GM19238 (cell line): ENCODE data around the gene CD44.
A peak's percentile ranks its signal among the peaks of the same experiment; 100 is the strongest.

ENCODE experiments used
- DNase-seq: peaks from one replicate; pipeline ENCODE4 v3.0.0; 2011; ENCODE audit warnings: low spot score; ENCODE audit not compliant: insufficient read length

CD44 gene

DNA sequence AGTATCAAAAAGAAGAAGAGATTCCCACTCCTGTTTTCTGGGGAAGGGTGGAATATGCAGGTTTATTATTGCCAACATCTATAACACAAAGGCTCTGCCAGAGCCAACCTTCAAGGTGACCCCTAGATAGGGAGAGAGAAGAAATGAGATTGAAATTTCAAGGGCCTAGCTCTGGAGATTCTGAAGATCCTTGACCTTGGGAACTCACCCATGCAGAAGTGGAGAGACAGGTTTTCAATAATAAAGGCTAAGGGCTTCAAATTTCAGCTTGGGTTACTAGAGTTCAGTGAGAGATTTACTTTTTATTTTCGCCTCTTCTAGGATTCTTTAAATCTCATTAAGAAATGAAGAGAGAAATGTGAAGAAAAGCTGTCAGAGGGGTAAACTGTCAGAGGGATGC lies 98.4 kb downstream of the CD44 start:
- DNase-seq = no peak

GRCh38 chr11:35237860-35238715 lies 99.1 kb downstream of the CD44 start:
- DNase-seq = no peak

DNA sequence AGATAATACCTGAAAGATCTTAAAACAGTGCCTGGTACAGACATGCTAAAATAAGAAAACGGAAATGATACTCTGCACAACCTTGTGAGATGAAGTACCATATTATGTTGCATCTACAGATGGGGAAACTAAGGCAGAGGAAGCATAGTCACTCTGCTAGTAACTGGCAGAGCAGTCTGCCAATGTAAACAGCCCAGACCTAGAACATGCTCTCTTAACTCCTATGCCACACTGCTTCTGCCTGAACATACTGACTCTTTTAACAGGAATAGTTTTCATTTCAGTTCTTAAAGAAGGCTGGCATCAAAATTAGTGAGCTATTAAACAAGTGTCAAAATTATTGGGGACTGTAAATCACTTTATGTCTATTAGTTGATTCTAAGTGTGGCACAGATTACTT lies 99.9 kb downstream of the CD44 start:
- no peak for DNase-seq

GRCh38 chr11:35239471-35240075 lies 100.6 kb downstream of the CD44 start:
- DNase-seq = no peak

GRCh38 chr11:35241083-35241482 lies 102.1 kb downstream of the CD44 start:
- DNase-seq = no peak

- DNase-seq = no peak
Observed at GRCh38 chr11:35241531-35241930, 102.6 kb downstream of the CD44 start.

- DNase-seq = no peak
Observed at GRCh38 chr11:35242412-35243242, 103.7 kb downstream of the CD44 start.

DNA sequence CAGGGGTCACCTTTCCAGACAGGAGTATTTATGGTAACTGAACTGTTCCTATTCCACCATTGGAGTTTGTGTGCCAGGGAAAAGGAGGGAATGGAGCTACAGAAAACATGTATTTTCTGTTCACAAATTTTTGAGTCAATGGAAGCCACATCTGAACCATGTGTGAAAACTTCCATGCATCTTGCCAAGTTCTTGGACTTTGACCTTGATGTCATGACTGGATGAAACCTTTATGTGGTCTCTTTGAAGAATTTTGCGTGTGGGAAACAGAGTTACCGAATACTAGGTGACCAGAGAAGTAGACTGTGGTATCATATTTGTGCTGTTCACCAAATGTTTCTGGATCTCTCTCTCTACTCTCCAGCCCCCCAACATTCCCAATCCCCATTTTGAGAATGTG lies 104.8 kb downstream of the CD44 start:
- DNase-seq = no peak

DNA sequence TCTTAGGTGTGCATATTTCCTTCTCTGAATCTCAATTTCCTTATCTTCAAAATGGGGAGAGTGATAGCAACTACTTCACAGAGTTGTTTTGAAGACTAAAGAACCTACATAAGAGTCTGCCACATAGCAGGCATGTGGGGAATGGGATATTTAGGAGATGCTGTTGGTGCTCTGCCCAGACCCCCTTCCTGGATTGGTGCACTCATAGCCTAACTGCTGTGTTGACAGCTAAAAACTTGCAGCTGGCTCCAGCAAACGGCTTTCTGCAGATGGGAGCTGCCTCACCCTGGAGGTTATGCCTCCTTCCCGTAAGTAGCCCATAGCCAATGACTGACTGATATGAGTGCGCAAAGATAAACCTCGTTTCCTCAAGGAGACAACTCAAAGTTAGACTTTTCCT lies 106.1 kb downstream of the CD44 start:
- DNase-seq = no peak

DNA sequence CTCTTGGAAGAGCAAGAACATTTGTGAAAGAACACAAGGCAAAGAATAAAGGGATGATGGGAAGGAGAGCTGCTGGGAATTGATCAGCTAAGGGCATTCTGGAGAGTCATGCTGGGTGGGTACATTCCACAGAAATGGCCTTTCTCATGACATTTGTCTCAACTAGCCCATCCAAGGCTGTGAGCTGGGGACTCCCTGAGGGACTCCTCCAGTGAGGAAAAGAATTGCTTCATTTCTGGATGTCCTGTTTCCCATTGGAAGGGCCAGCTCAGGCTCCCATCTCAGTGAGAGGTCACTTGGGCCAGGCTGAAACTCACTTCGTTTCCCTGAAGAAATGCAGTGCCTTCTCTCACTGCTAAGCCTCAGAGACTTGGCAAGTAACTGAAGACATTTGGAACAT lies 106.8 kb downstream of the CD44 start:
- no peak for DNase-seq

GRCh38 chr11:35246745-35247144 lies 107.8 kb downstream of the CD44 start:
- DNase-seq = no peak

DNA sequence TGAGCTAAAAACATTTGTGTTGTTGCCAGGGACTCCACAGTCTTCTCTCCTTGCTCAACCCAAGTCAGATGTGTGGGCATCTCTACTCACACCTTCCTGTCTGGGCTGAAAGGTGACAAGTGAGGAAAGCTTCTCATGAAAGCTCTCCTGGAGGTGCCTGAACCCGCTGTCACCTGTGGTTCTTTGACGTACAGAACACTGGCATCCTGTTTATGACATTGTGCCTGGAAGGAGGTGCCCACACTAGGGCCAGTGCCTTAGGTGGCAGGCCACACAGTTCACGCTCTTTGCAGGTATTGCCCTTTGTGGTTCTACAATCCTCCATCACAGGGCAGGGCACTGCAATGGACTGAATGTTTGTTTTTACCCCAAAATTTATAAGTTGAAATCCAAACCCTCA lies 108.5 kb downstream of the CD44 start:
- DNase-seq = no peak

DNA sequence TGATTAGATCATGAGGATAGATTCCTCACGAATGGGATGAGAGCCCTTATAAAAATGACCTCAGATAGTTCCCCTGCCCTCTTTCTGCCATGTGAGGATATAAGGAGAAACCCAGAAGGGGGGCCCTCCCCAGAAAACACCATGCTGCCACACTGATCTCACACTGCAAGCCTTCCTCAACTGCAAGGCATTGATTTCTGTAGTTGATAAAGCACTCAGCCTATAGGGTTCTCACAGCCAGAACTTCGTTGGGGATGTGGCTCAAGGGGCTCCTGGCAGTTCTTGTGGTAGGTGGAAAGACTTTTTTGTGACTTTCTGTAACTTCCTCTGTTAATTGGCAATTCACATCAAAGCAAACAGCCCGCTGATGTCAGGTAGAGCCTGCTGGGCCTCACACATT lies 108.9 kb downstream of the CD44 start:
- DNase-seq = no peak

DNA sequence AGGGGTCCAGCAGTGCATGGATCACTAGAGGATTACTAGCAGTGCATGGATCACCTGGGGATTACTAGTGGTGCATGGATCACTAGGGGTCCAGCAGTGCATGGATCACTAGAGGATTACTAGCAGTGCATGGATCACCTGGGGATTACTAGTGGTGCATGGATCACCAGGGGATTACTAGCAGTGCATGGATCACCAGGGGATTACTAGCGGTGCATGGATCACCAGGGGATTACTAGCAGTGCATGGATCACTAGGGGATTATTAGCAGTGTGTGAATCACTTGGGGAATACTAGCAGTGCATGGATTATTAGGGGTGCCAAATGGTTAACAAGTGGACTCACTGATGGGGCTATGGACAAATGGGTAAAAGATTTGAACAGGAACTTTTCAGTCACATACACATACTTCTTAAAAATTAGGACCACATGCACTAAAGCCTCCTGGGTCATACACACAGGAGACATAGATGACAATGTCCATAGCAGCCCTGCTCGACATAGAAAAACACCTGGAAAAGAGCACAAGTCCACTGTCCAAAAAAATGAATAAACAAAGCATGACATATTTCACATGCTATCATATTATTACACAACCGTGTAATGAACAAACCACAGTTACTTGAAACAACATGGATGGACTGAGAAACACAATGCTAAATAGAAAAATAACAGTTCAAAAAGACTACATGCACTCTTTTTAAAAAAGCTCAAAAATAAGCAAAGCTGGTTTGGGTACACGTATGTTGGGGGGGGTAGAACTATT lies 109.8 kb downstream of the CD44 start:
- no peak for DNase-seq

- no peak for DNase-seq
Observed at GRCh38 chr11:35250192-35250591, 111.2 kb downstream of the CD44 start.

DNA sequence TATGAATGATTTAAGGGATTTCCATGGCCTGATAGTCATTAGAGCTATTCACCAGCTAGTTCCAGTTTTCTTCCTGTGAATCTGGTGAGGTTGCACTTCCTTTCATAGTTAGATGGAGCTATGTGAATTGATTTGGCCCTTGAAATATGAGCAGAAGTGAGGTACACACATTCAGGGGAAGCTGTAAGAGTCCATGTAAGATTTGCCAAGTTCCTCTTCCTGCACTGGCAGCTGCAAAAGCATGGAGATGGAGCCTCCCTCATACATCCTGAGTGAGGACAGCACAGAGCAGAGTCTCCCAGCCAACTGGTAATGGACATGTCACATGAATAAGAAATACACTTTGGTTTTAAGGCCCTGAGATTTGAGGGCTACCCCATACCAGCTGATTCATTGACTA lies 111.7 kb downstream of the CD44 start:
- DNase-seq = no peak

DNA sequence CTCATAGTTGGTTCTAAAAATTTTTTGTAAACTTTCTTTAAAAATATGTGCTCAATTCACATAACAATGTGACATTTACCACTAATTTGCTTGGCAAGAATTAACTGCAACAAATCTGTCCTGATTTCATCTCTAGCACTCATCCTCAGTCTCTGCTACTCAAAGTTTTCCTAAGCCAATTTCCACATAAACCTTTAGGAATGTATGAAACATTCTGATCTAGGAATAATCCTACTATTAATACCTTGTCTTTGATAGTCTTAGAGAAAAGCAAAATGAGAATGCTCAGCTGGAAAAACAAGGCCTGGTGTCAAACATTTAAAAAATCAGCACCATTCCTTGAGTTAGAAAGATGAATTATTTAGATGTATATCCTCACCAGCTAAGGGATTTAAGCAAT lies 114.3 kb downstream of the CD44 start:
- no peak for DNase-seq

DNA sequence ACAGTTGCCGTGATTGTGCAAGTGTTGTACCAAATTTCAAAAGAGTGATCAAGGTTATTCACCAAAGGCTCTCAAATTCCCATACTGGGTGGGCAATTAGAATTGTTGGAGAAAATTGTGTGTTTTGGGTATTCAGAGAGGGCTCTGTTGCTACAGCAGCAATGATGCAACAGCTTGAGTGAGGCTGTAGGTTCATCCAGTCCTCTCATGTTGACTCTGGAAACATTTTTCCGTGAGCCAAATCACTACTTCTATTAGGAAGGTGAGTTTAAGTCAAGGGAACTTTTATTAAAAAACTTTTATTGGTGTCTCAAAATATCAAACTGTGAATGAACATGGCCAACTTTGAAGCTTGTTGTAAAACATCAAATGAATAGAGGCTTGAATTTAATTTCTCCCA lies 116.5 kb downstream of the CD44 start:
- DNase-seq = no peak

- no peak for DNase-seq
Observed at GRCh38 chr11:35256296-35256695, 117.3 kb downstream of the CD44 start.

DNA sequence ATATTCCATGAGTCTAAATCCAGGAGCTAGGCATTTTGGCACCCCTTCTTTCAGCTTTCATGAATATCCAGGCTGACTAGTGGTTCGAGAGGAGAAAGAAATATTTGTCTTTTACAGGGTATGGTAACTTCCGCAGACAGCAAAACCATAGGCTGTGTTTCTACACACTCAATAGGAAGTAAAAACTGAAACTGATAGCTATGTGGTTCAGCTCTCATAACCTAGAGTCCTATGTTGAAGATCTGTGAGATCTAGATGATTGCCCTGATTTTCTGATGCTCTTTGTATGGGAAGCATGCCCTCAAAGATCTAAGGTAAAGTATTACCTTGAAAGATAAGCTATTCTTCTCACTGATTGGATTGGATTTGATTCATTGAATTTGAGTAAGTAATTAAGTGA lies 118.3 kb downstream of the CD44 start:
- peak; percentile 38 for DNase-seq

- no peak for DNase-seq
Observed at GRCh38 chr11:35259529-35259928, 120.6 kb downstream of the CD44 start.
